Dermis microvascular lymphatic vessel endothelial cell (primary cell): ENCODE results near the gene BRPF1. TPM values are rescaled to one million over a fixed set of nuclear protein-coding genes. Genes with fewer than 3 reads are reported as not detected.

Experiments
- DNase-seq, 2 donors: peaks; one replicate each; pipeline versions ENCODE4 v3.0.0 to v3.0.0-alpha.2; 2010; ENCODE audit warnings: low read depth in 2 of 2
- total RNA-seq: library from RNA; depleted of rRNA; stranded (reverse); fragments of >200 nt; gene quantifications from 2 replicates; pipeline ENCODE4 v1.2.1, GENCODE V29; 2014

Gene BRPF1
- total RNA-seq, 1 donor from 2014 or later, result 12.2 TPM

- no peak for DNase-seq
These were observed 5.3 kb downstream of the BRPF1 start for GRCh38 chr3:9736831-9737230.

DNA sequence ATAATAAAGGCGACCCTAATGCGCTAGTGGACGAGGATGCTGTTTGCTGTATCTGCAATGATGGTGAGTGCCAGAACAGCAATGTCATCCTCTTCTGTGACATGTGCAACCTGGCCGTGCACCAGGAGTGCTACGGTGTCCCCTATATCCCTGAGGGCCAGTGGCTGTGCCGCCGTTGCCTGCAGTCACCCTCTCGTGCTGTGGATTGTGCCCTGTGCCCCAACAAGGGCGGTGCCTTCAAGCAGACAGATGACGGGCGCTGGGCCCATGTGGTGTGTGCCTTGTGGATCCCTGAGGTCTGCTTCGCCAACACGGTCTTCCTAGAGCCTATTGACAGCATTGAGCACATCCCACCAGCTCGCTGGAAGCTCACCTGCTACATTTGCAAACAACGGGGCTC is 7.6 kb downstream of the BRPF1 start:
- DNase-seq, result no peak

DNA sequence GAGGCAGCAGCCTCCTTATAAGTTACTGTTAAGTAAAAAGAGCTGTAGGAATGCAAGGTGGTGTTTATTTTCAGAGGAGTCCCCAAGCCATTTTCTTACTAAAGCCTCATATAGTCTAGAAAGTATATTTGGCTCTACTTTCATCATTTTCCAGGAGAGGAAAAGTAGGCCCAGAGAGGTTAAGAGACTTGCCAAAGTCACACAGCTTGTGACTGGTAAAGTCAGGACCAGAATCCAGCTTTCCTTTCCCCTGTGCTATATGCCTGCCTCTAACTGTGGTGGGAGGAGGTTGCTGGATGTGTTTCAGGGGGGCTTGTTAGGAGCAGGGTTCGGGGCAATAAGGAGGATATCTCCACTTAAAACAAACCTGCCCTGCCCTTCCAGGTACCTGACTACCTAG is 11.0 kb downstream of the BRPF1 start:
- DNase-seq, result no peak

DNA sequence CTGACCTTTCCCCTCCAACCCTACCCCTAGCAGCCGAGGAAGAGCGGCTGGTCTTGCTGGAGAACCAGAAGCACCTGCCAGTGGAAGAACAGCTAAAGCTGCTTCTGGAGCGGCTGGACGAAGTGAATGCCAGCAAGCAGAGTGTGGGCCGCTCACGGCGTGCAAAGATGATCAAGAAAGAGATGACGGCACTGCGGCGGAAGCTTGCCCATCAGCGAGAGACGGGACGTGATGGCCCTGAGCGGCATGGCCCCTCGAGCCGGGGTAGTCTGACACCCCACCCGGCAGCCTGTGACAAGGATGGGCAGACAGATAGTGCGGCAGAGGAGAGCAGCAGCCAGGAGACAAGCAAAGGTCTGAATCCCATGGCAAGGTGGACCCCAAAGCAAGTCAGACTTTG is 12.0 kb downstream of the BRPF1 start:
- DNase-seq, result no peak

GRCh38 chr3:9744162-9744561 is 12.6 kb downstream of the BRPF1 start:
- DNase-seq, result no peak

- no peak for DNase-seq
These were observed 14.0 kb downstream of the BRPF1 start for GRCh38 chr3:9745521-9745920.

GRCh38 chr3:9746330-9746729 is 14.8 kb downstream of the BRPF1 start:
- DNase-seq, result peak in 1 of 2 donors; percentile 66

GRCh38 chr3:9747267-9747666 is 15.7 kb downstream of the BRPF1 start:
- DNase-seq, result peak in 1 of 2 donors; percentile 55

- no peak for DNase-seq
These were observed 16.5 kb downstream of the BRPF1 start for GRCh38 chr3:9748031-9748430.

- DNase-seq, result no peak
These were observed 17.7 kb downstream of the BRPF1 start for GRCh38 chr3:9749296-9749644.

- peak; percentile 84 to 98 for DNase-seq
These were observed 18.4 kb downstream of the BRPF1 start, which contains the start of gene OGG1 for GRCh38 chr3:9749645-9750555. Gene OGG1, plus strand, starts transcription at chr3:9749952. Its CDS starts 335 bp downstream, at chr3:9750287.

DNA sequence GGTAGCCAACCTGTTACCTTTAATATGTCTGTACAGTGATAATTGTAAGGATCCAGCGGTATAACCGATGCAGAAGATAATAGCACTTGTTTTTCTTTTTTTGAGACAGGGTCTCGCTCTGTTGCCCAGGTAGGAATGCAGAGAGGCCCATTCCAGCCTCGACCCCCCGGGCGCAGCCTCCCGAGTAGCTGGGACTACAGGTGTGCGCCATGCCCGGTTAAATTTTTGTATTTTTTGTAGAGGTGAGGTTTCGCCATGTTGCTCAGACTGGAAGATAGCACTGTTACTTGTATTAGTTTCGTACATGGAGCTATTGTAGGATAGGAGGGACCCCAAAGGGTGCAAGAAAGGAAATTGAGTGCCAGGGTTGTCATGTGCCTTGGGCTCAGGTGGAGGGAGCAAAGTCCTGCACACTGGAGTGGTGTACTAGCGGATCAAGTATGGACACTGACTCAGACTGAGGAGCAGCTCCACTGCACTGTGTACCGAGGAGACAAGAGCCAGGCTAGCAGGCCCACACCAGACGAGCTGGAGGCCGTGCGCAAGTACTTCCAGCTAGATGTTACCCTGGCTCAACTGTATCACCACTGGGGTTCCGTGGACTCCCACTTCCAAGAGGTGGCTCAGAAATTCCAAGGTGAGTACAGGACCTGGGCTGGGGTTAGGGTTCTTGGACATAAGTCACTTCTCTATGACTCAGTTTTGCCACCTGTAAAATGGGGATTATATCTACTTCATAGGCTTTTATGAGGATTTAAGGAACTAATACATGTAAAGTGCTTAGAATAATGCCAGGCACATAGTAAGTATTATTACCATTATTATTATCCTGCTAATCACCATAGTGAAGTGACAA is 19.2 kb downstream of the BRPF1 start:
- DNase-seq, result no peak

DNA sequence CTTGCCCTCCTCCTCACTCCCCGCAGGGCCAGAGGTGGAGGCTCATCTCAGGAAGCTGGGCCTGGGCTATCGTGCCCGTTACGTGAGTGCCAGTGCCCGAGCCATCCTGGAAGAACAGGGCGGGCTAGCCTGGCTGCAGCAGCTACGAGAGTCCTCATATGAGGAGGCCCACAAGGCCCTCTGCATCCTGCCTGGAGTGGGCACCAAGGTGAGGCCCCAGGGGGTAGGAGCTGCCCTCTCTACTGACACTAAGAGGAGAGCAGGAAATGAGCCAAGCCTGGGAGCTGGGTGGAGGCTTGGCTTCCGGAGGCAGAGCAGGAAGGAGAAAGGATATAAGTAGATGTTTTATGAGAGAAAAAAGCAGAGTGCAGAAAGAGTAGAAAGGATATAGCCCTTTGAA is 23.1 kb downstream of the BRPF1 start:
- peak in 1 of 2 donors; percentile 35 for DNase-seq

- DNase-seq, result no peak
These were observed 25.9 kb downstream of the BRPF1 start for GRCh38 chr3:9757427-9757826.

- DNase-seq, result no peak
These were observed 29.4 kb downstream of the BRPF1 start for GRCh38 chr3:9760779-9761505.

DNA sequence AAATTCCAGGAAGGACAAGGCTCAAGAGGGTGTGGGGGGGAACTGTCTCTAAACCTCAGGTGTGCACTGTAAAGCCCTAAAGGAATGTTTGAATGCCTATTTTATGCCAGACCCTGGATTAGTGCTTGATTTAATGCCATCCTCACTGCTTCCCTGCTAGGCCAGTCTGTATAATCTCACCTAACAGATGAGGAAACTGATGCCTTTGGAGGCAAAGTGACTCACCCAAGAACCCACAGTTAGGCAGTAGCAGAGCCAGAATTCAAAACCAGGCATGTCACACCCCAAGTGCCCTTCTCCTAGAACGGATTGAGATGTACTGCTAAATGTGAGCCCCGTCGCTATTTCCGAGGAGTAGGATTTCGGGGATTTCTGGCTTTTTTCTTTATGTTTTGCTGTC is 30.4 kb downstream of the BRPF1 start:
- no peak for DNase-seq

- no peak for DNase-seq
These were observed 31.3 kb downstream of the BRPF1 start for GRCh38 chr3:9762871-9763270.

- no peak for DNase-seq
These were observed 34.3 kb downstream of the BRPF1 start for GRCh38 chr3:9765865-9766264.

- no peak for DNase-seq
These were observed 35.9 kb downstream of the BRPF1 start for GRCh38 chr3:9767418-9767817.

DNA sequence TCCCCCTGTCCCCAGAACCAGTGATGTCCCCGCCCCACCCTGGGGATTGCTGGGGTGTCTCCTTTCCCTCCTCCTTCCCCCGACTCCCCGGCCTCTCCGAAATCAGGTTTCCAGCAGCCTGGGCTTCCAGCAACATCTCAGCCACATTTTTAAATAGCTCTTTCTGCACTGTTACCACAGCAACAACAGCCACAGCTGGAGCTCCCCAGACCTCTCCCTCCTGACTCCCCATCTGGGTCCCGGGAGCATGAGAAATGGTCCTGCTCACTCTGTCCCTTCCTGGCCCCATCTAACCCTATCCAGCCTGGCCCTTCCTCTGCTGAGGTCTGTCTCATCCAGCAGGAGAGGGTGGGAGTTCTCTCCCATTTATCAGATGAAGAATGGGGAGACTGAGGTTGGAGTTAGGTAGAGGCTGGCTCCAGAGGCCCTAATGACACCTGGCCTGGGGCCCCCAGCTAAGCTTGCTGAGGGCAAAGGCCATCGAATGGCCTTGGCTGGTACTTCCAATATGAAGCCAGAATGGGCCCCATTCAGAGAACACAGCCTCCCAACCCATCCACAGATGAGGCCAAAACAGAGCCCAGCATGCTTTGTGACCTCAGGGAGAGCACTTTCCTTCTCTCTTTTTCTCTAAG is 36.7 kb downstream of the BRPF1 start:
- DNase-seq, result no peak

- DNase-seq, result no peak
These were observed 37.5 kb downstream of the BRPF1 start for GRCh38 chr3:9769012-9769411.
